ENCODE data around the gene CLEC14A. TPM values are rescaled to one million over a fixed set of nuclear protein-coding genes. Genes with fewer than 3 reads are reported as not detected.

The CLEC14A gene, protein sequence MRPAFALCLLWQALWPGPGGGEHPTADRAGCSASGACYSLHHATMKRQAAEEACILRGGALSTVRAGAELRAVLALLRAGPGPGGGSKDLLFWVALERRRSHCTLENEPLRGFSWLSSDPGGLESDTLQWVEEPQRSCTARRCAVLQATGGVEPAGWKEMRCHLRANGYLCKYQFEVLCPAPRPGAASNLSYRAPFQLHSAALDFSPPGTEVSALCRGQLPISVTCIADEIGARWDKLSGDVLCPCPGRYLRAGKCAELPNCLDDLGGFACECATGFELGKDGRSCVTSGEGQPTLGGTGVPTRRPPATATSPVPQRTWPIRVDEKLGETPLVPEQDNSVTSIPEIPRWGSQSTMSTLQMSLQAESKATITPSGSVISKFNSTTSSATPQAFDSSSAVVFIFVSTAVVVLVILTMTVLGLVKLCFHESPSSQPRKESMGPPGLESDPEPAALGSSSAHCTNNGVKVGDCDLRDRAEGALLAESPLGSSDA
- not detected in 2 replicates for total RNA-seq (2022)
- not detected for Bru-seq, nascent RNA
- BruChase-seq, experiment 1, labeled RNA remaining after a 6-hour chase: not detected
- not detected for BruChase-seq, experiment 2, labeled RNA remaining after a 2-hour chase
- long read RNA-seq: 0 reads

GRCh38 chr14:38255673-38256532 lies at the start of gene CLEC14A:
CLEC14A (minus strand) TSS chr14:38256093; CDS start chr14:38256022, 71 bp downstream.
- no peak within 1 kb of the TSS for H3K27ac Mint-ChIP-seq (ENCODE audit: unreplicated experiment)
- H3K36me3 Mint-ChIP-seq (ENCODE audit: insufficient read depth, unreplicated experiment): no peaks in the 10 kb centered on the region
- H3K4me1 Mint-ChIP-seq (ENCODE audit: low read depth, unreplicated experiment): no peaks in the 10 kb centered on the region
- H3K4me3 Mint-ChIP-seq (ENCODE audit: low read depth, unreplicated experiment): no peak within 1 kb of the TSS
- DNase-seq: no peak
- TF ChIP-seq, protein P1, sequence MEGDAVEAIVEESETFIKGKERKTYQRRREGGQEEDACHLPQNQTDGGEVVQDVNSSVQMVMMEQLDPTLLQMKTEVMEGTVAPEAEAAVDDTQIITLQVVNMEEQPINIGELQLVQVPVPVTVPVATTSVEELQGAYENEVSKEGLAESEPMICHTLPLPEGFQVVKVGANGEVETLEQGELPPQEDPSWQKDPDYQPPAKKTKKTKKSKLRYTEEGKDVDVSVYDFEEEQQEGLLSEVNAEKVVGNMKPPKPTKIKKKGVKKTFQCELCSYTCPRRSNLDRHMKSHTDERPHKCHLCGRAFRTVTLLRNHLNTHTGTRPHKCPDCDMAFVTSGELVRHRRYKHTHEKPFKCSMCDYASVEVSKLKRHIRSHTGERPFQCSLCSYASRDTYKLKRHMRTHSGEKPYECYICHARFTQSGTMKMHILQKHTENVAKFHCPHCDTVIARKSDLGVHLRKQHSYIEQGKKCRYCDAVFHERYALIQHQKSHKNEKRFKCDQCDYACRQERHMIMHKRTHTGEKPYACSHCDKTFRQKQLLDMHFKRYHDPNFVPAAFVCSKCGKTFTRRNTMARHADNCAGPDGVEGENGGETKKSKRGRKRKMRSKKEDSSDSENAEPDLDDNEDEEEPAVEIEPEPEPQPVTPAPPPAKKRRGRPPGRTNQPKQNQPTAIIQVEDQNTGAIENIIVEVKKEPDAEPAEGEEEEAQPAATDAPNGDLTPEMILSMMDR (IDR thresholded peaks at IDR 0.05; ENCODE audit: unreplicated experiment): no peak
- no TSS peak for BruUV-seq (replicated peaks)
- CTCF ChIA-PET: no interaction called here
- intact Hi-C loops (cut with micrococcal nuclease; ENCODE audit: unreplicated experiment): no loop called here
- H3K9me3 Mint-ChIP-seq (ENCODE audit: low read depth, unreplicated experiment): no peaks in the 10 kb centered on the region
- H3K27me3 Mint-ChIP-seq (ENCODE audit: unreplicated experiment): no peaks in the 10 kb centered on the region

DNA sequence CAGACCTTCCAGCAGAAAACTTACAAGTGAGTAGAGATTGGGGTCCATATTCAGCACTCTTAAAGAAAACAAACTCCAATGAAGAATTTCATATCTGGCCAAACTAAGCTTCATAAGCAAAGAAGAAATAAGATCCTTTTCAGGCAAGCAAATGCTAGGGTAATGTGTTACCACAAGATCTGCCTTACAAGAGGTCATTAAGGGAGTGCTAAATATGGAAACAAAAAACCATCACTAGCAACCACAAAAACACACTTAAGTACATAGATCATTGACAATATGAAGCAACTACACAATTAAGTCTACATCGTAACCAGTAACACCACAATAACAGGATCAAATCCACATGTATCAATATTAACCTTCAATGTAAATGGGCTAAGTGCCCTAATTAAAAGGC lies 47.1 kb upstream of the CLEC14A start:
- Mint-ChIP-seq H3K4me1 (ENCODE audit: low read depth, unreplicated experiment) (no peaks in the 10 kb centered on the region), H3K27me3 (ENCODE audit: unreplicated experiment) (no peaks in the 10 kb centered on the region), H3K36me3 (ENCODE audit: insufficient read depth, unreplicated experiment) (no peaks in the 10 kb centered on the region), H3K4me3 (ENCODE audit: low read depth, unreplicated experiment) (no peak overlapping the region), H3K9me3 (ENCODE audit: low read depth, unreplicated experiment) (peaks cover 3% of the 10 kb centered on the region), H3K27ac (ENCODE audit: unreplicated experiment) (no peak overlapping the region)
- BruUV-seq (replicated peaks): no TSS peak
- CTCF ChIA-PET: no interaction called here
- TF ChIP-seq, protein P1 (IDR thresholded peaks at IDR 0.05; ENCODE audit: unreplicated experiment): no peak
- no peak for DNase-seq
- intact Hi-C loops (cut with micrococcal nuclease; ENCODE audit: unreplicated experiment): no loop called here

GRCh38 chr14:38302034-38302433 lies 46.1 kb upstream of the CLEC14A start:
- TF ChIP-seq, protein P1 (IDR thresholded peaks at IDR 0.05; ENCODE audit: unreplicated experiment): no peak
- H3K4me1 Mint-ChIP-seq (ENCODE audit: low read depth, unreplicated experiment): no peaks in the 10 kb centered on the region
- H3K9me3 Mint-ChIP-seq (ENCODE audit: low read depth, unreplicated experiment): peaks cover 3% of the 10 kb centered on the region
- no peak for DNase-seq
- no peak overlapping the region for H3K27ac Mint-ChIP-seq (ENCODE audit: unreplicated experiment)
- CTCF ChIA-PET: no interaction called here
- no TSS peak for BruUV-seq (replicated peaks)
- no peak overlapping the region for H3K4me3 Mint-ChIP-seq (ENCODE audit: low read depth, unreplicated experiment)
- intact Hi-C loops (cut with micrococcal nuclease; ENCODE audit: unreplicated experiment): no loop called here
- H3K36me3 Mint-ChIP-seq (ENCODE audit: insufficient read depth, unreplicated experiment): no peaks in the 10 kb centered on the region
- no peaks in the 10 kb centered on the region for H3K27me3 Mint-ChIP-seq (ENCODE audit: unreplicated experiment)

GRCh38 chr14:38297681-38298080 lies 41.8 kb upstream of the CLEC14A start:
- Mint-ChIP-seq H3K36me3 (ENCODE audit: insufficient read depth, unreplicated experiment) (no peaks in the 10 kb centered on the region), H3K27me3 (ENCODE audit: unreplicated experiment) (no peaks in the 10 kb centered on the region), H3K4me3 (ENCODE audit: low read depth, unreplicated experiment) (no peak overlapping the region), H3K27ac (ENCODE audit: unreplicated experiment) (no peak overlapping the region), H3K4me1 (ENCODE audit: low read depth, unreplicated experiment) (no peaks in the 10 kb centered on the region), H3K9me3 (ENCODE audit: low read depth, unreplicated experiment) (no peaks in the 10 kb centered on the region)
- CTCF ChIA-PET: no interaction called here
- no peak for DNase-seq
- intact Hi-C loops (cut with micrococcal nuclease; ENCODE audit: unreplicated experiment): no loop called here
- TF ChIP-seq, protein P1 (IDR thresholded peaks at IDR 0.05; ENCODE audit: unreplicated experiment): no peak
- no TSS peak for BruUV-seq (replicated peaks)
